OCI-LY7 (cell line): Measurements from ENCODE around the gene NQO1.

Experiments used
- EZH2phosphoT487 ChIP-seq: fragments of 200-600 bp; sonication (generic); IDR thresholded peaks from 2 replicates; pipeline ENCODE4 v1.6.1; 2018; ENCODE audit warnings: low read depth, borderline replicate concordance, mild to moderate bottlenecking, mixed run types, antibody characterized with exemption, low read length, moderate library complexity, mixed read lengths
- TF ChIP-seq, protein P1 (sequence below): fragments of 200-600 bp; sonication (generic); conservative IDR thresholded peaks from 2 replicates; pipeline ENCODE4 v1.5.1; 2014; ENCODE audit warnings: mild to moderate bottlenecking, antibody characterized with exemption, low read length, moderate library complexity, mixed read lengths

GRCh38 chr16:69660166-69660565 is 66.2 kb downstream of the NQO1 start:
- TF ChIP-seq, protein P1, sequence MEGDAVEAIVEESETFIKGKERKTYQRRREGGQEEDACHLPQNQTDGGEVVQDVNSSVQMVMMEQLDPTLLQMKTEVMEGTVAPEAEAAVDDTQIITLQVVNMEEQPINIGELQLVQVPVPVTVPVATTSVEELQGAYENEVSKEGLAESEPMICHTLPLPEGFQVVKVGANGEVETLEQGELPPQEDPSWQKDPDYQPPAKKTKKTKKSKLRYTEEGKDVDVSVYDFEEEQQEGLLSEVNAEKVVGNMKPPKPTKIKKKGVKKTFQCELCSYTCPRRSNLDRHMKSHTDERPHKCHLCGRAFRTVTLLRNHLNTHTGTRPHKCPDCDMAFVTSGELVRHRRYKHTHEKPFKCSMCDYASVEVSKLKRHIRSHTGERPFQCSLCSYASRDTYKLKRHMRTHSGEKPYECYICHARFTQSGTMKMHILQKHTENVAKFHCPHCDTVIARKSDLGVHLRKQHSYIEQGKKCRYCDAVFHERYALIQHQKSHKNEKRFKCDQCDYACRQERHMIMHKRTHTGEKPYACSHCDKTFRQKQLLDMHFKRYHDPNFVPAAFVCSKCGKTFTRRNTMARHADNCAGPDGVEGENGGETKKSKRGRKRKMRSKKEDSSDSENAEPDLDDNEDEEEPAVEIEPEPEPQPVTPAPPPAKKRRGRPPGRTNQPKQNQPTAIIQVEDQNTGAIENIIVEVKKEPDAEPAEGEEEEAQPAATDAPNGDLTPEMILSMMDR = no peak
- no peak for TF ChIP-seq EZH2phosphoT487
